ENCODE data around the gene CCDC186. TPM values are rescaled to one million over a fixed set of nuclear protein-coding genes. Genes with fewer than 3 reads are reported as not detected.

CCDC186 gene
- total RNA-seq, 4 donors from 2014 or later = 39.0 to 87.8 (median 50.9) TPM

DNA sequence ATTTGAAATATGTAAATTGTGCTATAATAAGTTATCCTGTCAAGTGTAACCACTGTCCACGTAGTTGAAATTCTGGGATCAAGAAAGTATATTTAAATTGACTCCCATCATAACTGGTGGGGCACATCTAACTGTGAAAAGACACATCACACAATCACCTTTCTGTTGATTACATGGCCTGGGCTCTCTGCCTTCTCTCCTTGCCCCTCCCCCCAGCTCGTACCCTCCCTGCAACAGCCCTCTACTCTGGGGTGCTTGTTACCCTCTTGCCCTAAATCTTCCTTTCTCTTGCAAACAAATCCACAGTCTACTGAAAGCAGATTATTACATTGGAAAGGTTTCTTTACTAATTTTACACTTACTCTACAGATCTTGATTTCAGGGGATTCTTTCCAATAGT lies 56.3 kb downstream of the CCDC186 start:
- Histone ChIP-seq H3K36me3 (peaks cover 9% of the 10 kb centered on the region), H3K4me1 (no peaks in the 10 kb centered on the region), H3K27me3 (no peaks in the 10 kb centered on the region), H3K27ac (no peak overlapping the region), H3K4me3 (no peak overlapping the region), H3K9me3 (no peaks in the 10 kb centered on the region)
- DNase-seq (ENCODE audit: low spot score in 2 of 2) = no peak
- 87% methylated on average over 2 of the region's 2 CpGs for WGBS
- TF ChIP-seq POLR2A (IDR thresholded peaks at IDR 0.05) = no peak
- TF ChIP-seq, protein P1, sequence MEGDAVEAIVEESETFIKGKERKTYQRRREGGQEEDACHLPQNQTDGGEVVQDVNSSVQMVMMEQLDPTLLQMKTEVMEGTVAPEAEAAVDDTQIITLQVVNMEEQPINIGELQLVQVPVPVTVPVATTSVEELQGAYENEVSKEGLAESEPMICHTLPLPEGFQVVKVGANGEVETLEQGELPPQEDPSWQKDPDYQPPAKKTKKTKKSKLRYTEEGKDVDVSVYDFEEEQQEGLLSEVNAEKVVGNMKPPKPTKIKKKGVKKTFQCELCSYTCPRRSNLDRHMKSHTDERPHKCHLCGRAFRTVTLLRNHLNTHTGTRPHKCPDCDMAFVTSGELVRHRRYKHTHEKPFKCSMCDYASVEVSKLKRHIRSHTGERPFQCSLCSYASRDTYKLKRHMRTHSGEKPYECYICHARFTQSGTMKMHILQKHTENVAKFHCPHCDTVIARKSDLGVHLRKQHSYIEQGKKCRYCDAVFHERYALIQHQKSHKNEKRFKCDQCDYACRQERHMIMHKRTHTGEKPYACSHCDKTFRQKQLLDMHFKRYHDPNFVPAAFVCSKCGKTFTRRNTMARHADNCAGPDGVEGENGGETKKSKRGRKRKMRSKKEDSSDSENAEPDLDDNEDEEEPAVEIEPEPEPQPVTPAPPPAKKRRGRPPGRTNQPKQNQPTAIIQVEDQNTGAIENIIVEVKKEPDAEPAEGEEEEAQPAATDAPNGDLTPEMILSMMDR (IDR thresholded peaks at IDR 0.05) = no peak
- no peak for TF ChIP-seq EP300 (IDR thresholded peaks at IDR 0.05)
- no peak for TF ChIP-seq POLR2AphosphoS5 (IDR thresholded peaks at IDR 0.05)

DNA sequence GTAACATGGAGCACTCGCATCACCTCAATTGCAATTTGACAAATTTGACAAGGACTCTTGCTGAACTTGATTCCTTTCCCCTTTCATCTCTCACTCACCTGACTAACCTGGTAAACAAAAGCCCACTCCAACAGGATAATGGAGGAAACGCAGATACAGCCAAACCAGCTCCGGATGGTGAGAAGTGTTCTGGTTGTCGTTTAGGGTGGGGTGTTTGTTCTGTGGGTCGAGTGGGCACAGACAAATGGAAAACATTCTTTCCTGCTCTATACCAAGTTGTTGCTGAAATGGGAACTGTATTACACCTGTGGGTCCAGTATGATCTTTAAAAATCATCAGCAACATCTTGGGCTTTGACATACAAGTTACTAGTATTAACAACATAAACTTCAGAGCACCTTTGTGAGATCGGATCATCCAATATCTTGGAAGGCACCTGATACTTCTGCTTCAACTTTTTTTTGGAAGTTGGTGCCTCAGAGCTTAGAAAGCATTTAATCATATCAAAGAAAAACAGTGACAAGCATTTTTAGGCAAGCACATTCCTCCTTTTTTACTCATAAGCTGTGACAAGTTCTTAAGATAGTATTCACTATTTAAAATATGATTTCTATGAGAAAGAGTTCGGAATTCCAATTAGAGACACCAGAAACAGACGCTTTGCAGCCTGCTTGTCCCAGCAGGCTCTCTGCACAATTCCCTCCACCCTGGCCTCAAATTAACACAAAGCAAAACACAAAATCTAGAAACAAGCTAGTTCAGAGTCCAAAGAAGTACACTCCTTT lies 58.1 kb downstream of the CCDC186 start:
- no peaks in the 10 kb centered on the region for H3K4me1 ChIP-seq
- no peak overlapping the region for H3K27ac ChIP-seq
- TF ChIP-seq POLR2AphosphoS5 (IDR thresholded peaks at IDR 0.05) (no peak), POLR2A (IDR thresholded peaks at IDR 0.05) (no peak), EP300 (IDR thresholded peaks at IDR 0.05) (no peak)
- TF ChIP-seq, protein P1 (IDR thresholded peaks at IDR 0.05) = no peak
- H3K9me3 ChIP-seq = no peaks in the 10 kb centered on the region
- no peaks in the 10 kb centered on the region for H3K27me3 ChIP-seq
- H3K4me3 ChIP-seq = no peak overlapping the region
- H3K36me3 ChIP-seq = no peaks in the 10 kb centered on the region
- 41% methylated on average over 8 of the region's 8 CpGs for WGBS
- DNase-seq (ENCODE audit: low spot score in 2 of 2) = no peak

DNA sequence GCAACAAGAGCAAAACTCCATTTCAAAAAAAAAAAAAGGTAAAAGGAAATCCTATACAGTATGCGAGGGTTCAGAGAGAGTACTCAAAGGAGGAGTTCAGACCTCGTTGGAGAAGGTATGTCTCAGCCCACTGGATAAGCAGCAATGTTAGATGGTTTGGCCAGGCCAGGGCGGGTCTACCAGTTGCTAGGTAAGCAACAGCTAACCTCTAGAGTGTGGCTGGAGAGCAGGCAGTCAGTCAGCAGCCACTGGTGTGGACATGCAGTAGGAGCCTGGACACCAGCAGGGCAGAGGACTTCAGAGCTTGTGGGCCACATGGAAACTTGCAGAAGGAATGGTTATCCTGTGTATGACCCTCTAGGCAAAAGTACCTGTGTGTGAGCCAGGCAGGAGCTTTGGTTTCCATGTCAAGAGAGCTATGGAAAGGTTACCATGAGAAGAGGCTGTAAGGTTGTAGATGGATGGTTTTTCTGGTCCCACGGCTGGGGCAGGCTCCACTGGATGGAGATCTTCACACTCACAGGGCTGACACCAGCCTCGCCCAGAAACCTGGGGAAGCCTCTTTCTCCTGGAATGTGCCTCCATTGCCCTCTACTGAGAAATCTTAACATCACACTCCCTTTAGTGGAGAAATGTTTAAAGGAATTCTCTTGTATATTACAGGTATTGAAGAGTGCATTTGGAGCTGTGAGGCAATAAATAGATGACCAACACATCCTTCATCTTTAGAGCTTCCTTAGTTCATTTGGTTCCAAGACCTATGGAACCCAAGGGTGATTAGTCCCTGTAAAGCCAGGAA lies 63.6 kb downstream of the CCDC186 start:
- DNase-seq (ENCODE audit: low spot score in 2 of 2) = no peak
- TF ChIP-seq, protein P1 (IDR thresholded peaks at IDR 0.05) = peak in 1 of 2 donors; percentile 9
- TF ChIP-seq POLR2A (IDR thresholded peaks at IDR 0.05) = no peak
- Histone ChIP-seq H3K36me3 (no peaks in the 10 kb centered on the region), H3K27ac (no peak overlapping the region), H3K4me3 (no peak overlapping the region), H3K9me3 (no peaks in the 10 kb centered on the region), H3K4me1 (no peaks in the 10 kb centered on the region), H3K27me3 (no peaks in the 10 kb centered on the region)
- WGBS = 67% methylated on average over 5 of the region's 5 CpGs

DNA sequence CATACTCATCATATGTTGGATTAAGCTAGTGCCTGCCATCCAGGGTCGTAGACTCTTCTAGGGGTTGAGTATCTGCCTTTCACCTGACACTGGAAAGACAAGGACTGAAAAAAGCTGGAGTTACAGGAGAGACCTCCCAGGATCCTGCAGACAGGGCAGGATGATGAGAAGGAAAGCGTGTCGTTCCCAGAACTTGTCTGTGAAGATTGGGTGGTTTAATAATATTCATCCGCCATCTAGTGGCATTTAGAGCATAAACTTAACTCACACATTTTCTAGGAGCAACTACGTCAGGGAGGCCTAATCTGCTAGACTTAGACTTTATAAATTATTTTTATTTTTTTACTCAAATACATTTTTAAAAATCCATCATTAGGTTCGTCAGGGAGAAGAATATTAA lies 70.7 kb downstream of the CCDC186 start:
- no peak for DNase-seq (ENCODE audit: low spot score in 2 of 2)
- WGBS = 10% methylated on average over 6 of the region's 6 CpGs

More for the DNA sequence above, 70.7 kb downstream of the CCDC186 start:
- H3K27ac ChIP-seq = no peak overlapping the region
- H3K4me3 ChIP-seq = no peak overlapping the region
- H3K27me3 ChIP-seq = no peaks in the 10 kb centered on the region
- H3K4me1 ChIP-seq = peaks cover 9% of the 10 kb centered on the region
- TF ChIP-seq POLR2A (IDR thresholded peaks at IDR 0.05) (no peak), EP300 (IDR thresholded peaks at IDR 0.05) (no peak), POLR2AphosphoS5 (IDR thresholded peaks at IDR 0.05) (no peak)
- TF ChIP-seq, protein P1 (IDR thresholded peaks at IDR 0.05) = peak; percentile 24 to 43
- H3K9me3 ChIP-seq = no peaks in the 10 kb centered on the region
- no peaks in the 10 kb centered on the region for H3K36me3 ChIP-seq
